Endothelial cell (in vitro differentiated cells): Measurements from ENCODE around the gene SPATA20. TPM values are rescaled to one million over a fixed set of nuclear protein-coding genes. Genes with fewer than 3 reads are reported as not detected.

Experiments used
- DNase-seq: peaks from one replicate; pipeline ENCODE4 v3.0.0; 2021; ENCODE audit warnings: low spot score
- H3K27ac Mint-ChIP-seq: one replicate; pipeline ENCODE4 v1.8.0; 2021; ENCODE audit warnings: mixed read lengths, inconsistent platforms; ENCODE audit not compliant: unreplicated experiment
- H3K27me3 Mint-ChIP-seq: one replicate; pipeline ENCODE4 v1.8.0; 2021; ENCODE audit warnings: mild to moderate bottlenecking, moderate library complexity, mixed read lengths, inconsistent platforms; ENCODE audit not compliant: unreplicated experiment
- H3K36me3 Mint-ChIP-seq: one replicate; pipeline ENCODE4 v1.8.0; 2021; ENCODE audit warnings: mild to moderate bottlenecking, low read depth, mixed read lengths, inconsistent platforms; ENCODE audit not compliant: unreplicated experiment
- H3K4me1 Mint-ChIP-seq: one replicate; pipeline ENCODE4 v1.8.0; 2021; ENCODE audit warnings: mild to moderate bottlenecking, mixed read lengths, inconsistent platforms; ENCODE audit not compliant: unreplicated experiment
- H3K4me3 Mint-ChIP-seq: one replicate; pipeline ENCODE4 v1.8.0; 2021; ENCODE audit warnings: mild to moderate bottlenecking, mixed read lengths, inconsistent platforms; ENCODE audit not compliant: unreplicated experiment
- H3K9me3 Mint-ChIP-seq: one replicate; pipeline ENCODE4 v1.8.0; 2021; ENCODE audit warnings: mixed read lengths, inconsistent platforms; ENCODE audit not compliant: unreplicated experiment
- CTCF ChIP-seq: fragments of 200-600 bp; sonication (generic); IDR thresholded peaks from one replicate; pipeline ENCODE4 v1.5.0; 2021; ENCODE audit warnings: antibody characterized with exemption; ENCODE audit not compliant: unreplicated experiment
- total RNA-seq: library from RNA; stranded (reverse); fragmentation: NEBNext Ultra II Directional; extraction: Animal tissue kit (Norgen Biotek cat#: 25700); gene quantifications from one replicate; pipeline ENCODE4 v1.2.1, GENCODE V29; 2021; ENCODE audit not compliant: unreplicated experiment

SPATA20 gene
- total RNA-seq, 1 donor from 2014 or later = 72.5 TPM

- Mint-ChIP-seq H3K4me3 (no peak overlapping the region), H3K27ac (no peak overlapping the region)
Measured at GRCh38 chr17:50531428-50532025, 15.4 kb upstream of the SPATA20 start.

GRCh38 chr17:50532452-50533024, 14.4 kb upstream of the SPATA20 start, which contains the start of gene EPN3:
TSS of gene EPN3 (plus strand) at chr17:50532735. CDS start at chr17:50536557, 3,822 bp downstream.
- Mint-ChIP-seq H3K36me3 (no peaks in the 10 kb centered on the region), H3K4me3 (peak within 1 kb of the TSS; percentile 9), H3K4me1 (peaks cover 13% of the 10 kb centered on the region), H3K27me3 (peaks cover 9% of the 10 kb centered on the region), H3K27ac (no peak within 1 kb of the TSS), H3K9me3 (no peaks in the 10 kb centered on the region)
- DNase-seq = peak; percentile 31
- TF ChIP-seq CTCF = no peak

More at GRCh38 chr17:50531428-50532025, 15.4 kb upstream of the SPATA20 start:
- H3K4me1 Mint-ChIP-seq = peaks cover 13% of the 10 kb centered on the region
- no peak for DNase-seq
- H3K9me3 Mint-ChIP-seq = no peaks in the 10 kb centered on the region
- no peak for TF ChIP-seq CTCF
- no peaks in the 10 kb centered on the region for H3K36me3 Mint-ChIP-seq
- H3K27me3 Mint-ChIP-seq = peaks cover 9% of the 10 kb centered on the region

GRCh38 chr17:50533185-50533584, 13.8 kb upstream of the SPATA20 start:
- TF ChIP-seq CTCF = no peak
- H3K36me3 Mint-ChIP-seq = no peaks in the 10 kb centered on the region
- no peak for DNase-seq
- H3K27me3 Mint-ChIP-seq = peaks cover 9% of the 10 kb centered on the region
- no peak overlapping the region for H3K27ac Mint-ChIP-seq
- no peaks in the 10 kb centered on the region for H3K9me3 Mint-ChIP-seq
- peaks cover 14% of the 10 kb centered on the region for H3K4me1 Mint-ChIP-seq
- H3K4me3 Mint-ChIP-seq = peak overlapping the region; percentile 9

GRCh38 chr17:50533720-50534148, 13.2 kb upstream of the SPATA20 start:
- DNase-seq = no peak
- TF ChIP-seq CTCF = no peak
- no peaks in the 10 kb centered on the region for H3K9me3 Mint-ChIP-seq
- no peak overlapping the region for H3K27ac Mint-ChIP-seq
- no peak overlapping the region for H3K4me3 Mint-ChIP-seq
- H3K36me3 Mint-ChIP-seq = no peaks in the 10 kb centered on the region
- H3K4me1 Mint-ChIP-seq = peaks cover 19% of the 10 kb centered on the region
- H3K27me3 Mint-ChIP-seq = peaks cover 9% of the 10 kb centered on the region
